Stimulated activated CD4-positive, alpha-beta T cell treated with anti-CD3 and anti-CD28 coated beads, TNF-alpha, amount 100 ng/mL, for 1 hour (primary cell): ENCODE results near the gene HNRNPM.
"Not testable (repeated sequence)": the region's sequence is repeated elsewhere in the genome, so short reads cannot be mapped to it uniquely, and the experiment has no call there.

Source experiments
- DNase-seq, 3 donors: peaks; one replicate each; pipeline ENCODE4 v3.0.0-alpha.2; 2020; ENCODE audit warnings: low read depth in 3 of 3, low spot score in 1 of 3

HNRNPM gene

DNA sequence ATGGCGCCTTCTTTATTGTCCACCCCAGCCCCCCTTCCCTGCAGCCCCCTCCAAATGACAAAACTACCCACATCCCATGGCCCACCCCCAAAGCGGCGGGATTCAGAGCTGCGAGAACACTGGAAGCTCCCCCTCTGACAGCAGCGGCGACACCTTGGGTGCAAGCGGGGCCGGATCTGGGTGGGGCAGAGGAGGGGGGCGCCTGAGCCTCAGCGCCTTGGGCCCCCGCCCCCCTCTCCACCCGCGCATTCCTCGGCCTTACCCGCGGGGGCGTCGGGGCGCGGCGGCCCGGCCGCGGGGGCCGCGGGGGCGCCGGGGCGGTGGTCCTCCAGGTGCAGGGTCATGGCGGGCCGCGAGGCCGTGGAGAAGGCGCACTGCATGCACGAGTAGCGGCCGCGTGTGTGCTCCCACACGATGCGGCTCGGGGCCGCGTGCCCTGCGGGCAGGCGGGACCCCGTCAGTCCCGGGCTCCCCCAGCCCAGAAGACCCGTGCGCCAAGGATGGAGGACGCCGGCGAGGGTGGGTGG lies 65.9 kb downstream of the HNRNPM start:
- DNase-seq, result no peak

DNA sequence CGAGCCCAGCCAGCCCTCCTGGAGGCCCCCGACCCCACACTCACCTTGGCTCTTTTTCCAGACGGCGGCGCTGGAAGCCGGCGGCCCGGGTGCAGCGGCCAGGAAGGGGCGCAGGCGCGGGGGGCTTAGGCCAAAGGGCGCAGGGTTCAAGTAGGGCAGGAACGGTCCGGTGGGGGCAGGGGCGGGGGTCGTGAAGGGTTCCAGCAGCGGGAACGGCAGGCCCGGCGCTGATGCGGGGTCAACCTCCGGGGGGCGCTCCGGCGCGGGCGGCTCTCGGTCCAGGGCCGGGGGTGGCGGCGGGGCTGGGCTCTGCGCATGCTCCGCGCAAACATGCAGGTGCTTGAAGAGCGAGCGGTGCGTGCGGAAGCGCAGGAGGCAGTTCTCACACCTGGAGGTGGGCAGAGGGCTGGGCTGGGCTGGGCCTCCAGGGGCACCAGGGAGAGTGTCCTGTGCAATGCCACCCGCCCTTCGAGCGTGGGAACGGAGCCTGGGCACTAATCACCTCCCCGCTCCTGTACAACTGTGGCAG lies 66.9 kb downstream of the HNRNPM start:
- DNase-seq, result no peak

DNA sequence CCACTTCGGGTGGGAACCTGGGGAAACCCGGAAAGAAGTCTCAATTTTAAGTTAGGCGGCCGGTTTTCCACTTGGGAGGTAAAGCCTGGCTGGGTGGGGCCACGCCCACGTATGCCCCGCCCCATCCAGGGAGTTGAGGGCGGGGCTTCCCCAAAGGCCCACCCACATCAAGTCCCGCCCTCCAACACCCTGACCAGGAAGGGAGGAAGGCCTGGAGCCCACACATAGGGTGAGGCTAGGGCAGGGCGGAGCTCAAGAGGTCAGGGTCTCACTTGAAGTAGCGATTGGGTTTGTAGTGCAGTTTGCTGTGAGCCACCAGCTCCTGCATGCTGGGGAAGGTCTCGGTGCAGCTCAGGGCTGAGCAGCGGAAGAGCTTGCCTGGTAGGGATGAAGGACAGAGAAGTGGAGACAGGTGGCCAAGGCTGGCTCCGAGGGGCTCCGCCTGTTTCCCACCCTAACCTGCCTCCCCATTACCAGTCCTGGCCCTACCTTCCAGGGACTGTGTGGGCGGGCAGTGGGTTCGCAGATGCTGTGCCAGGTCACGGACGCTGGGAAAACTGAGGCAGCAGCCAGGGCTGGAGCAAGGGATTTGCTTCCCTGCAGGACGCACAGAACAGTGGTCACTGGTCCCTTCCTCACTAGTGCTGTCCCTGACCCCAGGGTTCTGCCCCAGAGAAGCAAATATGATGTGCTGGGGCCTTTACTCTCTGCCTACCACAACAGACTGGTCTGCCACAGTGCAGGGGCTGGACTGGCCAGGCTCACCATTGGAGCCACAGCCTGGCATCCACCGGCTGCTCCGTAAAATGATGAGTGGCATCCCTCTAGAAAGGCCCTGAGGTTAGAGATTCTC lies 67.6 kb downstream of the HNRNPM start:
- no peak for DNase-seq

DNA sequence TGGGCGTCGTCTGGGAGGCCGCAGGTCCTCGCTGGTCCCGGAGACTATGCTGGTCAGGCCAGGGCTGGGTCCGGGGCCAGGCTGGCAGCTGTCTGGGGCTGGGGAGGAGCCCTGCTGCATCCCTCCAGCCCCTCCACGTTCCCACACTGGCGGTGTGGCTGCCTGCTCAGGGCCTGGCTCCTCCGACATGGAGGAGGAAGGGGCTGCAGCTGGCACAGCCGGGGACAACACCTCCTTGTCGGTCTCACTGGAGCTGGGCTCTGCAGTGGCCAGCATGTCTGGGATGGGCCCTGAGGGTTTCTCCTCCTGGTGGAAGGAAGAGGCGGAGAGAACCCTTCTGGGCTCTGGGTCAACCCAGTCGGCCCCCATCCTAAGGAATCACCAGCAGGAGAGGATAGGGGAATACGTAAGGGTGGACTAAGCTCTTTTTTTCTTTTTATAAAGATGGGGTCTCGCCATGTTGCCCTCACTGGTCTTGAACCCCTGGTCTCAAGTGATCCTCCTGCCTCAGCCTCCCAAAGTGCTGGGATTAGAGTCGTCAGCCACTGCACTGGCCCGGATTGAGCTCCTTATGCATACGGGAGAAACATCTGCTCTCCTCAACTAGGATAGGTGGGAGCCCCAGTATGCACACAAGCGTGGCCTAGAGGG lies 68.4 kb downstream of the HNRNPM start:
- no peak for DNase-seq

DNA sequence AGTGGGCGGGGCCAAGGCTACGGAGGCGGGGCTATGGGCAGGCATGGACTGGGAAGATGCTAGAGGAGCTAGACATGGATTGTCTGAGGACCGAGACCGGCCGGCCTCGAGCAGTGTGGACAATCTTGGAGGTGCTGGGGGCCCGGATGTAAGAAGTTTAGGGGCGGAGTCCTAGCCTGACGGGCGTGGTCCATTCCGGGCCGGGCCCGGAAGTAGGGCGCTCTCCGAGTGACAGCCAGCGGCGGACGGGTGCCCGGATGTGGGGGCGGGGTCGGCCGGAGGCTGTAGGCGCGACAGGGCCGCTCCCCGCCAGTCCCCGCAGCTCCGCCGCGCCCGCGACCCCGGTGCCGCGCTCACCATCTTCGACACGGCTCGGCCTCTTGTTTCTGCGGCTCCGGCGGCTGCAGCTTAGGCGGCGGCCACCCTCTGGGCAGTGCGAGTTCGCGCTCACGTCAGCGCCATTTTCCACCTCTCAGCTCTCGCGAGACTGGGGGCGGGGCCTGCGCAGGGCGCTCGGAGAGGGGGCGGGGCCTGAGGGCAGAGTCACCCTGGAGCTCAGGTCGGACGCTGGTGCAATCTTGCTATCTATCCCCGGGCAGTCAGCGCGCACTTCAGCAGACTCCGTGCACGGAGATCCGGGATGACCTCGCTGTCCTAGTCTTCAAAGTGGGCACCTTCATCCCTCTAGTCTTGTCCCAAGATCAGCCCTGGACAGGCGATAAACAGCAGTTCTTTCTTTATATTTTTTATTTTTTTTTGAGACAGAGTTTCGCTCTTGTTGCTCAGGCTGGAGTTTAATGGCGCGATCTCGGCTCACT lies 69.1 kb downstream of the HNRNPM start, which contains the start of gene ZNF414:
Gene ZNF414, minus strand, starts transcription at position 481 of the 818 bp plus-strand sequence. Its CDS starts 121 bp downstream, at position 360.
- peak; percentile 91 to 99 (median 95) for DNase-seq

DNA sequence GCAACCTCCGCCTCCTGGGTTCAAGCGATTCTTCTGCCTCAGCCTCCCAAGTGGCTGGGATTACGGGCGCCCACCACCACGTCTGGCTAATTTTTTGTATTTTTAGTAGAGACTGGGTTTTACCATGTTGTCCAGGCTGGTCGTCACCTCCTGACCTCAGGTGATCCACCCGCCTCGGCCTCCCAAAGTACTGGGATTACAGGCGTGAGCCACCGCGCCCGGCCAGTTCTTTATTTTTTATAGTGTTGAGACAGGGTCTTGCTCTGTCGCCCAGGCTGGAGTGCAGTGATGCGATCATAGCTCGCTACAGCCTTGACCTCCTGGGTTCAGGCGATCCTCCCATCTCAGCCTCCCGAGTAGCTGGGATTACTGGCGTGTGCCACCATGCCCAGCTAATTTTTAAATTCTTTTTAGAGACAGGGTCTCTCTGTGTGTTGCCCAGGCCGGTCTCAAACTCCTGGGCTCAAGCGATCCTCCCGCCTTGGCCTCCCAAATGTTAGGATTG lies 69.8 kb downstream of the HNRNPM start:
- not testable (repeated sequence) for DNase-seq

DNA sequence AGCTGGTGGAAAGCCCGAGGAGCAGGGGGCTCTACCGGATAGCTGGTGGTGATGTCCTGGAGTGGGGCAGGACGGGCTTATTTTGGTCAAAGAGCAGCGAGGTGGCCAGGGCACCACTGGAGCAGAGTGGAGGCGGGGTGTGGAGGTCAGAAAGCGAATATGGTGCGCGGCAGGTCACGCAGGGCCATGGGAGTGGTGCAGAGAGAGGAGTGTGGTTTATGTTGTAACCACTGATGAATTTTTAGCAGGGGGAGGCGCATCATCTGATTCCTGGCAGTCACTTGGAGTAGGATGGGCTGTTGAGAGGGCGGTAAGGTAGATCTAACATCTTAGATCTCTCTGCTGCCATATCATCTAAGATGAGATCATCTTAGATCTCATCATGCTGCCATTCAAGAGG lies 70.5 kb downstream of the HNRNPM start:
- peak in 1 of 3 donors; percentile 29 for DNase-seq

DNA sequence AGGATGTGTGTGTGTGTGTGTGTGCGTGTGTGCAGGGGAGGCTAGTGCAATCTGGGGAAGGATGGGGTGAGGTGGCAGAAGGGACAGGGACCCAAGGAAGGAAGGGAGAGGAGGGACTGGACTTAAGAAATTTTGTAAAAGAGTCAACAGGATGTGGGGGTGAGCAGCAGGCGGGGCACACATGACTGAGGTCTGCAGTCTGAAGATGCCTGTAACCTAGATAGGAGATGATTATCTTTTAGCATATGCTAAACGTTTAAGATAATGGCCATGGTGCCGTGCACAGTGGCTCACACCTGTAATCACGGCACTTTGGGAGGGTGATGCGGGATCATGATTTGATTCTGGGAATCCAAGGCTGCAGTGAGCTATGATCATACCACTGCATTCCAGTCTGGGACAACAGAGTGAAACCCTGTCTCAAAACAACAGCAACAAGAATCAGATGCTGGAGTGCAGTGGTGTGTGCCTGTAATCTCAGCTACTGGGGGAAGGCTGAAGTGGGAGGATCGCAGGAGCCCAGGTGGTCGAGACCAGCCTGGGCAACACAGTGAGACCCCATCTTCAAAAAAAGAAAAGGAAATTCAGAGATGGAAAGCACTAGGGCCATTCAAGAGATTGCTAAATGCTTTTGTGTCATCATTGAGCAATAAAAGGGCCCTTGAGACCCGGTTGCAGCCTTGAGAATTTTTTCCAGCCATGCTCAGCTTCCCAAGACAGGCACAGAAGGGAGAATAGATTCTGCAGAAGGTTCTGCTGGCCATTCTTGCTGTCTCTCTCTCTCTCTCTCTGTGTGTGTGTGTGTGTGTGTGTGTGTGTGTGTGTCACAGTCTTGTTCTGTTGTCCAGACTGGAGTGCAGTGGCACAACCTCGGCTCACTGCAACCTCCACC lies 73.0 kb downstream of the HNRNPM start:
- DNase-seq, result peak in 1 of 3 donors; percentile 39

DNA sequence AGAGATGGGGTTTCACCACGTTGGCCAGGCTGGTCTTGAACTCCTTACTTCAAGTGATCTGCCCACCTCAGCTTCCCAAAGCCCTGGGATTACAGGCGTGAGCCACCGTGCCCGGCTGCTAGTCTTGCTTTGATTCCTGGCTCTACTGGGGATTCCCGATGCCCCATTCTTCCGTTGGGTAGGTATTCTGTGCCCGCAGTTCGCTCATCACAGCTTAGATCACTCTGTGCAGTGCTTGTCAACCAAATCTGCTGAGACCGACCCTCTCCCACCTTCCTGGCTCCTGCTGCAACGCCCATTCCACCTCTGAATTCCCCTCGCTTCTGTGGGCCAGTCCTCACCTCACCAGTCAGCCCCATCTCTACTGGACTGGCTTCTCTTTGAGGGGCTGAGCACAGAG lies 73.8 kb downstream of the HNRNPM start:
- no peak for DNase-seq

DNA sequence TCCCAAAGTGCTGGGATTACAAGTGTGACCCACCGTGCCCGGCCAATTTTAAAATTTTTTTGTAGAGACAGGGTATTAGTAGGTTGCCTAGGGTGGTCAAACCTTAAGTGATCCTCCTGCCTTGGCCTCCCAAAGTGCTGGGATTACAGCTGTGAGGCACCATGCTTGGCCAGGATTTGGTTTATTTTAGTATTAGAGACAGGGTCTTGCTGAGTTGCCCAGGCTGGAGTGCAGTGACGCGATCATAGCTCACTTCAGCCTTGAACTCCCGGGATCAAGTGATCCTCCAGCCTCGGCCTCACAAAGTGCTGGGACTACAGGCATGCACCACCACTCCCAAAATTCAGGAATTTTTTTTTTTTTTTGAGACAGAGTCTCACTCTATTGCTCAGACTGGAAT lies 74.6 kb downstream of the HNRNPM start:
- DNase-seq, result no peak

DNA sequence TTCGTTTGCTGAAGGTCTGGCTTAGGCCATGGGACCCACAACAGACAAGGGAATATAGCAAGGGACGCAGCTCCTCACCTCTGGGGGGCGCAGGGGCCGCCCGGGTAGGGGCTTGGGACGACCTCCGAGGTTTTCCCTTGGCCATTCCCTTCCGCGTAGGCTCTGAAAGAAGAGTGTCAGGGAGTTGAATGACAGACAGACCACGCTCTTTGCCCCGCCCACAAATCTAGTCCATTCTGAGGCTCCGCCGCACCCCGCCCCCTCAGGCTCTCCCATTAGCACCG lies 80.6 kb downstream of the HNRNPM start:
- no peak for DNase-seq

DNA sequence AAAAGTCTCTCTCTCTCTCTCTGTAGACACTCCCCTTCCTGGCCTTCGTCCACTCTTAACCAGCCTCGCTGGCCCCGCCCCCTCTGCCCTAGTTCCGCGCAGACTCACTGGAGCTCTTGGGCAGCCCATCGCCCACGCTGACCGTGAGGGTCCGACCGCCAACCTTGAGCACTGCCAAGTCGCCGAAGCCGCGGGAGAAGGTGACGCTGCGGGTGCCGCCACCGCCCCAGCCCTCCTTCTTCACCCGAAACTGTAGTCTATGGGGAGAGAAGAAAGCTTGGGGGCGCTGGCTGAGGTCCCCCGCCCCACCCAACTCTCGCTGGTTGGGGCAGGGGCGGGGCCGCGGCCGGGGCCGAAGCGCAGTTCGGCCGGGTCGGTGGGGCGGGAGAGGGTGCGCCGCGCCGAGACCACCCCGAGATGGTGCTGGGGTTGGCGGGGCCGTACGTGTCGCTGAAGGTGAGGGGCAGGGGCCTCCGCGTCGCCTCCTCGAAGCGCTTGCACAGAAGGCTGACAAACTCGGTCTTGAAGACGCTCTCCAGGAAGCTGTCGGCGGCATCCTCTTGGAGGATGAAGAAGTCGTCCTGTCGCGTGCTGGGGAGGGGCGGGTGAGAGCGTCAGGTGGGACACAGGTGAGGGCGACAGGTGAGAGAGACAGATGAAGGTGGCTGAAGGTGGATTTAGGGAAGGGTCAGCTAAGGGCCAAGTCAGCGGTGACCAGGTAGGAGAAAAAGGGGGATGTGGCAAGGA lies 81.7 kb downstream of the HNRNPM start:
- no peak for DNase-seq

DNA sequence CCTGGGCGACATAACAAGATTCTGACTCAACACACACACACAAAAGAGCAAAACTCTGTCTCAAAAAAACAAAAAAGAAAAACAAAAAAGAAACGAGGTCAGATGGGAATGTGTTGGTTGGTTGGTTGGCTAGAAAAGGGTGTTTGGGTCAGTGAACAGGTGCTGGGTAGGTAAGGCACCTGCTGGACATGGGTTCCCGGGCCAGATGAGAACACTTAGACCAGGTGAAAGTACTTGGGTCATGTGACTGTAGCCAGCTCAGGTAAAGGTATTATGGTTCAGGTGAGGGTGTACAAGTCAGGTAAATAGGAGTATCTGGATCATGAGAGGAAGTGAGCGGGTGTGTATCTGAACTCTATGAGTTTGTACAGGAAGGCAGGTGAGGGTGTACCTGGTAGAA lies 83.7 kb downstream of the HNRNPM start:
- DNase-seq, result no peak

DNA sequence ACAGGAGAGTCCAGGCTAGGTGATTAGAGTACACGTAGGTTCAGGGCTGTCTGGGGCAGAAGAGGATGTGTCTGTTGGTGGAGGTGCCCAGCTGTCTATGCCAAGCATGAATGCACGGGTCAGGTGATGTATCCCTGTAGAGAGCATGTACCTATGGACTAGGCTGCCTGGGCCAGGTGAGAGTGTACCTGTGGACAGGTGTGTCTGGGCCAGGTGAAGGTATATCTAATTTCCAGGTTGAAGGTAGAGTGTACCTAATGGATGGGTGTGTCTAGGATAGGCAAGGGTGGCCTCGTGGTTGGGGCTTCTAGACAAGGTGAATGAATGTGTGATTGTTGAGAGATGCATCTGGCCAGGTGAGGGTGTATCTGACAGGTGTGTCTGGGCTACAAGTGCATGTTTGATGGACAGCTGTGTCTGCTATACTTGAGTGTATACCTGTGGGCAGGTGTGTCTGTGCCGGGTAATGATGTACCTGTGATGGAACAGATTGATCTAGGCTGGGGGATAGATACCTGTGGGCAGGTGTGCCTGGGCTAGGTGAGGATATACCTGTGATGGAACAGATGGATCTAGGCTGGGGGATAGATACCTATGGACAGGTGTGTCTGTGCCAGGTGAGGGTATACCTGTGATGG lies 84.7 kb downstream of the HNRNPM start:
- DNase-seq, result no peak

DNA sequence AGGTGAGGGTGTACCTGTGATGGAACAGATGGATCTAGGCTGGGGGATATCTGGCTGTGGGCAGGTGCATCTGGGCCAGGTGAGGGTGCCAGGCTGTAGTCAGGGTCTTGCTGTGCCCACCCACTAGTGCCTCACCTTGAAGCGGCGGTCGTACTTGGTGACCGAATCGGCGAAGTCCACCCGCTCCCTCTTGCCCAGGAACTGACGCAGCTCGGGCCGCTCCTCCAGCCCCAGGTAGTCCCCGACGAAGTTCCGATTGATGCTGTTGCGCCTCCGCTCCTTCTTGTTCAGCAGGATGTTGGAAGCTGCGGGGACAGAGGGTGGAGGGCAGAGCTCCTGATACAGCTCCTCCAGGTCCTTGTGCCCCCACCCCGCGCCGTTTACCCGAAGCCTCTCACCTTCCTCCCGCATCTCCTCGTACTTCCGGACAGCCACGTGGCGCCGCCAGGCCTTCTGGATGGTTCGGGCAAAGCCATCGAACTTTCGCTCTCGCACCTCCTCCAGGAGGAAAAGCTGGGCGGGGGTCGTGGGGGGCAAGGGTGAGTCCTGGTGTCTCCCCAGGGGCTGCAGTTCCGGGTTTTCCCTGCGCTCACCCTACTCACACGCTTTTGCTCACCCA lies 85.4 kb downstream of the HNRNPM start:
- no peak for DNase-seq

DNA sequence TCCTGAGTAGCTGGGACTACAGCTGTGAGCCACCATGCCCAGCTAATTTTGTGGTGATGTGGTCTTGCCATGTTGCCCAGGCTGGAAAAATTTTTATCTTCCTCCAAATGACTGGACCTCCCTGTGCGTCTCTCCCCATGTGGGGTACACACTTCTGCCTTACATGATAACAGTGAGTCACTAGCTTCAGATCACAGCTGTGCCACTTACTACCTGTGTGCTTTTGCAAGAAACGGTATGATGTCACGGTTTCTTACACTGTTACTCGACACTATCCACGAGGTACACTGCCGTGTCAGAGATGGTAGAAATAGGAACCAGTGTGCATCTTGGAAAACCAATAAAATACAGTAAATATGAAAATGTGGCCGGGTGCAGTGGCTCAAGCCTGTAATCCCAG lies 86.7 kb downstream of the HNRNPM start:
- DNase-seq, result no peak

DNA sequence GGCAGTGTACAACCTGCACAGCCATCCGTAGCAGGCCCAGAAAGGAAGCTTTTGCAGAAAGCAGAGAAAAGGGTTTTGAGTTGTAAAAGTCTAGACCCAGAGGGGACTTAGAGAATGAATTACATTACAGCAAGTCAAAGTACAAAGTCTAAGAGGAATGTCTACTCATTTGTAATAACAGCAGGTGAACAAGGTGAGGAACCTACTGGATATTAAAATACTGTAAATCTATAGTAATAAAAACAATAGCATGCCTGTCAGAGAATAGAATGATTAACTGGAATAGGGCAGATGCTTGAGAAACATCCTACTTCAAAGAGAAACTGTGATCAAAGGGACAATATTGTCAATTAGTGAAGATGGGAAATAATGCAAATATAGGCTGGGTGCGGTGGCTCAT lies 87.5 kb downstream of the HNRNPM start:
- DNase-seq, result no peak

DNA sequence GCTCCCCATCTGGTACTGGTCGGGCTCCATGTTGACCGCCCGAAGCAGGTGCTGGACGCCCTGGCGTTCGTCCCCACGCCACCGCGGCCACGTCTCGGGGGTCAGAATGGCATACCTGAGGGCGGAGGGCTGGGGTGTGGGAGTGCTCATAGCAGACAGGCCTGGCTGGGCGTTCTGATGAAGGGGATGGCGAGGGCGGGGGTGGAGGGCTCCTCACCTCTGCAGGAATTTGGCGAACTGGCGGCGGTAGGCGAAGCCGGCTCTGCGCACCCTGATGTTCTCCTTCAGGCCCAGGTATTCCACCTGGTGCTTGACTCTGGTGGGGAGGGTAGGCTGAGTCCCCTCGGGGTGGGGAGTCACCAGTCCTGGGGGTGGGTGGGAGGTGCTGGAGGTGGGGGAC lies 91.5 kb downstream of the HNRNPM start:
- DNase-seq, result no peak

DNA sequence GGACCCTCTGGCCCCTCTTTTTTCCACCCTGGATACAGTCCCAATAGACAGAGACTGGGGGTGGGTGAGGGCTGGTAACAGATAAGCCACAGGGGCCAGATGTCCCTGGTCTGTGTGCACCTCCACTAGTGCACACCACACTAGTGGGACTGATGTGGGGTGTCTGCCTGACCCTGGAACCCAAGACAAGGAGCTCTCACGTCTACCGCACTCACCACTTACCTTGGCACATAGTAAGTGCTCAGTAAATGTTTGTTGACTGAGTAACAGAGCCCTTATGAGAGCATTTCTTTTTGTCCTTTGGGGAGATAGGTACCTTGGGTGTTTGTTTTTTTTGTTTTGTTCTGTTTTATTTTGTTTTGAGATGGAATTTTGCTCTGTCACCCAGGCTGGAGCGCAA lies 92.3 kb downstream of the HNRNPM start:
- no peak for DNase-seq
